Temporal lobe (tissue), 2 donors: ENCODE results near the gene FCF1. TPM values are rescaled to one million over a fixed set of nuclear protein-coding genes. Genes with fewer than 3 reads are reported as not detected.

Source experiments
- small RNA-seq: library from RNA; depleted of rRNA; stranded (forward); fragments of <200 nt; gene quantifications from one replicate; pipeline ENCODE3, GENCODE V24; 2014; ENCODE audit warnings: low replicate concordance
- total RNA-seq: library from RNA; depleted of rRNA; stranded (reverse); fragments of >200 nt; gene quantifications from one replicate; pipeline ENCODE4 v1.2.3, GENCODE V29; 2014

The FCF1 gene
- total RNA-seq, 1 donor from 2014 or later: 20.2 TPM

Small RNA genes within 50 kb of the gene (small RNA-seq; reads per million reads assigned to genes)
- gene RF00409: not detected

Other genes with a start within 250 kb of the FCF1 start
- gene NPC2, start 219.8 kb upstream of the FCF1 start, total RNA-seq: 10.6 TPM
- gene ISCA2, start 219.4 kb upstream of the FCF1 start, total RNA-seq: 15.2 TPM
- gene LTBP2, start 100.9 kb upstream of the FCF1 start, total RNA-seq: 1.5 TPM
- gene AREL1, start 64 bp upstream of the FCF1 start, total RNA-seq: 36.1 TPM
- gene YLPM1, start 50.2 kb downstream of the FCF1 start, total RNA-seq: 96.1 TPM
- not detected for gene PROX2, start 163.0 kb downstream of the FCF1 start, total RNA-seq
- 30.7 TPM for gene DLST, start 168.8 kb downstream of the FCF1 start, total RNA-seq
- 18.4 TPM for gene RPS6KL1, start 210.1 kb downstream of the FCF1 start, total RNA-seq
- 1.7 TPM for gene PGF, start 242.5 kb downstream of the FCF1 start, total RNA-seq